AG09319 (cell line): Measurements from ENCODE around the gene DGCR2.

Source experiments
- DNase-seq: peaks from one replicate; pipeline ENCODE4 v3.0.0-alpha.2; 2010; ENCODE audit warnings: low read depth; ENCODE audit errors: extremely low read depth
- TF ChIP-seq, protein P1 (sequence below): IDR thresholded peaks from 2 replicates; pipeline ENCODE4 v1.5.1; 2011; ENCODE audit warnings: low read depth, mild to moderate bottlenecking, inconsistent platforms, low read length, moderate library complexity

The DGCR2 gene

GRCh38 chr22:19117111-19117512 lies 5.1 kb downstream of the DGCR2 start:
- TF ChIP-seq, protein P1, sequence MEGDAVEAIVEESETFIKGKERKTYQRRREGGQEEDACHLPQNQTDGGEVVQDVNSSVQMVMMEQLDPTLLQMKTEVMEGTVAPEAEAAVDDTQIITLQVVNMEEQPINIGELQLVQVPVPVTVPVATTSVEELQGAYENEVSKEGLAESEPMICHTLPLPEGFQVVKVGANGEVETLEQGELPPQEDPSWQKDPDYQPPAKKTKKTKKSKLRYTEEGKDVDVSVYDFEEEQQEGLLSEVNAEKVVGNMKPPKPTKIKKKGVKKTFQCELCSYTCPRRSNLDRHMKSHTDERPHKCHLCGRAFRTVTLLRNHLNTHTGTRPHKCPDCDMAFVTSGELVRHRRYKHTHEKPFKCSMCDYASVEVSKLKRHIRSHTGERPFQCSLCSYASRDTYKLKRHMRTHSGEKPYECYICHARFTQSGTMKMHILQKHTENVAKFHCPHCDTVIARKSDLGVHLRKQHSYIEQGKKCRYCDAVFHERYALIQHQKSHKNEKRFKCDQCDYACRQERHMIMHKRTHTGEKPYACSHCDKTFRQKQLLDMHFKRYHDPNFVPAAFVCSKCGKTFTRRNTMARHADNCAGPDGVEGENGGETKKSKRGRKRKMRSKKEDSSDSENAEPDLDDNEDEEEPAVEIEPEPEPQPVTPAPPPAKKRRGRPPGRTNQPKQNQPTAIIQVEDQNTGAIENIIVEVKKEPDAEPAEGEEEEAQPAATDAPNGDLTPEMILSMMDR = no peak
- no peak for DNase-seq

- TF ChIP-seq, protein P1 = no peak
- DNase-seq = no peak
Measured at GRCh38 chr22:19115628-19116027, 6.6 kb downstream of the DGCR2 start.

GRCh38 chr22:19114984-19115552 lies 7.1 kb downstream of the DGCR2 start:
- TF ChIP-seq, protein P1 = no peak
- no peak for DNase-seq

DNA sequence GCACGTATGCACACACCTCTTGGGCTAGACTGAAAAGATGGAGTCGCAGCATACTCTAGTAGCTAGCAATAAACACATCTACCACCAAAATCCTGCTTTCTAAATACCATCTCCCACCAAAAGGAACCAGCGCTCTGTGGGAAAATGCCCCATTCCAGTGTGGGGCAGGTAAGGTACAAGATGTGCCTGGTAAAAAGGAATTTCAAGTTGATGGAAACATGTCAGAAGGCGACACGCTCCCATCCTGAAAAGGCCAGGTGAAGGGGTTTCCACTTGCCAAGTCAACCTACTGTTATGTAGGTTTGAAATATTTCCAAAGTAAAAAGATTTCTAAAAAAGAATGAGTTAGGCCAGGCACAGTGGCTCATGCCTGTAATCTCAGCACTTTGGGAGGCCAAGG lies 8.8 kb downstream of the DGCR2 start:
- TF ChIP-seq, protein P1 = no peak
- no peak for DNase-seq

GRCh38 chr22:19111584-19111983 lies 10.6 kb downstream of the DGCR2 start:
- DNase-seq = no peak
- TF ChIP-seq, protein P1 = no peak

GRCh38 chr22:19111140-19111539 lies 11.1 kb downstream of the DGCR2 start:
- DNase-seq = no peak
- TF ChIP-seq, protein P1 = no peak

DNA sequence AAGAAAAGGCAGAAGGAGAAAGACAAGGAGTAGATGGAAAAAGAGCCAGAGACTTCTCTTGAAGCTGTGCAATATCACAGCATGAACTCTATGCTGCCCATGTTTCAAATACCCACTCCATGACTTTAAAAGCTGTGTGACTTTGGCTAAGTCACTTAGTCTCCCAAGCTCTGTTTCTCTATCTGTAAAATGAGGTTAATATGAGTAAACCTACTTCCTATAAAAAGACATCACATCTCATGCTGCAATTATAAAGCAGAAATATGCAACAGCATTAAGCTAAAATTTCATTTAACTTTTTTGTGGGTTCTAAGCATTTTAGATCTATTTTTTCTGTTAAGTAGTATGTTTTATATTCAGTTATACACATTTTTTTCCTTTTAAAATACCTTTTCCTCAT lies 11.6 kb downstream of the DGCR2 start:
- no peak for DNase-seq
- TF ChIP-seq, protein P1 = no peak
